ENCODE results near the gene SLAMF7. TPM values are rescaled to one million over a fixed set of nuclear protein-coding genes. Genes with fewer than 3 reads are reported as not detected.

The SLAMF7 gene
- total RNA-seq, 1 donor from 2014 or later: 9.2 TPM

DNA sequence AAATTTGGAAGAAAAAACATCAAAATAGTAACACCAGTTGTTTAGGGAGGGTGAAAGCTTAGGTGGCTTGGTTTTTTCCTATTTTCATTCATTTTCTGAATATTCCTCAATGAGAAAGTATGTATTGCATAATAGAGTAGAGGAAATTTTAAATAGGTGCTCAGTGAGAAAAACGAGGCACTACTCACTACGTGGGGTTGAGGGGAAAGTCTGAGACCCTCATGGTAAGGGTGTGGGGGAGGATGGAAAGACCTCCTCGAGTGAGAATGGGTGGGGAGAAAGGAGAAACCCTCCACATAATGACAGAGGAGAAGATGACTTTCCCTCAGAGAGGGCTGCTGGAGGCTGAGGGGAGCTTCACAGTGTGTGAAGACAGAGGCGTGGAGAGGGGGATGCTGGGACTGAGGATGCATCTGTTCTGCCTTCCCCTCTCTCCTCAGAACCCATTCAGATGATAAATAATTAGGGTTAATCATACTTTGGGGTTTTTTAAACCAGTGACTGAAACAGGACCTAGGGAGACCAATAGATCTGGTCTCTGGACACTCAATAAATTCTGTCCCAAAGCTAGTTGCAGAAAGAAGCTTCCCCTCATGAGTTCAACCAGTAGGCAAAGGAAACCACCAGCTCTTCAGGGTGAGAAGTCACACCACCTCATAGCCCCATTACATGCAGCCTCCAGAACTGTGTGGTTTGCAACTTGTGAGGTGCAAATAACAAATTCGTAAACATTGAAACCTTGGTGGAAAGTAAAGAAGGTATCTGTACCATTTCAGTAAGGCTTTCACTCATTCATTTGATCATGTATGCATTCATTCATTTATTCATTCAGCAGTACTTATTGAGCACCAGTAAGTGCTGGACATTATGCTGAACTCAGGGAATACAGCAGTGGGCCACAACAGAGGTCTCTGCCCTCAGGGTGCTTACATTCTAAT is 17.1 kb downstream of the SLAMF7 start:
- DNase-seq (no peak), ATAC-seq (peak; percentile 33)
- H3K27ac ChIP-seq: peak overlapping the region; percentile 24
- peaks cover 5% of the 10 kb centered on the region for H3K27me3 ChIP-seq
- TF ChIP-seq, protein P1, sequence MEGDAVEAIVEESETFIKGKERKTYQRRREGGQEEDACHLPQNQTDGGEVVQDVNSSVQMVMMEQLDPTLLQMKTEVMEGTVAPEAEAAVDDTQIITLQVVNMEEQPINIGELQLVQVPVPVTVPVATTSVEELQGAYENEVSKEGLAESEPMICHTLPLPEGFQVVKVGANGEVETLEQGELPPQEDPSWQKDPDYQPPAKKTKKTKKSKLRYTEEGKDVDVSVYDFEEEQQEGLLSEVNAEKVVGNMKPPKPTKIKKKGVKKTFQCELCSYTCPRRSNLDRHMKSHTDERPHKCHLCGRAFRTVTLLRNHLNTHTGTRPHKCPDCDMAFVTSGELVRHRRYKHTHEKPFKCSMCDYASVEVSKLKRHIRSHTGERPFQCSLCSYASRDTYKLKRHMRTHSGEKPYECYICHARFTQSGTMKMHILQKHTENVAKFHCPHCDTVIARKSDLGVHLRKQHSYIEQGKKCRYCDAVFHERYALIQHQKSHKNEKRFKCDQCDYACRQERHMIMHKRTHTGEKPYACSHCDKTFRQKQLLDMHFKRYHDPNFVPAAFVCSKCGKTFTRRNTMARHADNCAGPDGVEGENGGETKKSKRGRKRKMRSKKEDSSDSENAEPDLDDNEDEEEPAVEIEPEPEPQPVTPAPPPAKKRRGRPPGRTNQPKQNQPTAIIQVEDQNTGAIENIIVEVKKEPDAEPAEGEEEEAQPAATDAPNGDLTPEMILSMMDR (IDR thresholded peaks at IDR 0.05): no peak
- H3K9me3 ChIP-seq: no peaks in the 10 kb centered on the region
- H3K36me3 ChIP-seq: no peaks in the 10 kb centered on the region
- intact Hi-C loops (cut with DNase I): no loop called here
- no peak overlapping the region for H3K4me3 ChIP-seq
- H3K4me1 ChIP-seq: no peaks in the 10 kb centered on the region

DNA sequence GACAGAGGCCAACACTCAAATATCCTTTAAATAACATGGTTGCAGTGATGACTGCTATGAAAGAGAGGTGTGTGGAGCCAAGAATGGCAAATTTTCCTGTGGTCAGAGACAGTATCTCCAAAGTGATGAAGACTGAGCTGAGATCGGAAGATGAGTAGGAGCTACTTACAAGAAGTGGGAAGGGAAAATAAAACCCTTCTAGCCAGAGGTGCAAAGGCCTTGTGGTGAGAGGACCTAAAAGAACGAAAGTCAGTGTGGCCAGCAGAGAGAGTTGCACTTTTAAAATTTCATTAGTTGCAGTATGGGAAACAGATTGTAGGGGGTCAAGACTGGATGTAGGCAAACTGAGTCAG is 17.8 kb downstream of the SLAMF7 start:
- ATAC-seq: no peak
- TF ChIP-seq, protein P1 (IDR thresholded peaks at IDR 0.05): no peak
- Histone ChIP-seq H3K9me3 (no peaks in the 10 kb centered on the region), H3K27me3 (peaks cover 5% of the 10 kb centered on the region), H3K4me1 (no peaks in the 10 kb centered on the region), H3K4me3 (no peak overlapping the region), H3K27ac (no peak overlapping the region), H3K36me3 (no peaks in the 10 kb centered on the region)
- DNase-seq: no peak
- intact Hi-C loops (cut with DNase I): no loop called here

DNA sequence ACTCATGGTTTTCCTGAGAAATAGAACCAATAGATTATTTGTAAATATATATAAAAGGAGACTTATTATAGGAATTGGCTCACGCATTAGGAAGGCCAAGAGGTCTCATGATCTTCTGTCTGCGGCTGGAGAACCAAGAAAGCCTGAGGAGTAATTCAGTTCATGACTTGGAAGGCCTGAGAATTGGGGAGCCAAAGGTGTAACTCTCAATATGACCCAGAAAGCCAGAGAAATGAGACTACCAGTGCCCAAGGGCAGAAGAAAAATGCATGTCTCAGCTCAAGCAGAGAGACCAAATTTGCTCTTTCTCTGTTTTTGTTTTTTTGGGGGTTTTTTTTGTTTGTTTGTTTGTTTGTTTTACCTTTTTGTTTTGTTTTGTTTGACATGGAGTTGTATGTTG is 19.5 kb downstream of the SLAMF7 start:
- TF ChIP-seq, protein P1 (IDR thresholded peaks at IDR 0.05): no peak
- no peak overlapping the region for H3K27ac ChIP-seq
- no peaks in the 10 kb centered on the region for H3K9me3 ChIP-seq
- H3K4me3 ChIP-seq: no peak overlapping the region
- no peaks in the 10 kb centered on the region for H3K4me1 ChIP-seq
- intact Hi-C loops (cut with DNase I): no loop called here
- no peak for ATAC-seq
- DNase-seq: no peak
- H3K27me3 ChIP-seq: peaks cover 1% of the 10 kb centered on the region
- H3K36me3 ChIP-seq: no peaks in the 10 kb centered on the region

DNA sequence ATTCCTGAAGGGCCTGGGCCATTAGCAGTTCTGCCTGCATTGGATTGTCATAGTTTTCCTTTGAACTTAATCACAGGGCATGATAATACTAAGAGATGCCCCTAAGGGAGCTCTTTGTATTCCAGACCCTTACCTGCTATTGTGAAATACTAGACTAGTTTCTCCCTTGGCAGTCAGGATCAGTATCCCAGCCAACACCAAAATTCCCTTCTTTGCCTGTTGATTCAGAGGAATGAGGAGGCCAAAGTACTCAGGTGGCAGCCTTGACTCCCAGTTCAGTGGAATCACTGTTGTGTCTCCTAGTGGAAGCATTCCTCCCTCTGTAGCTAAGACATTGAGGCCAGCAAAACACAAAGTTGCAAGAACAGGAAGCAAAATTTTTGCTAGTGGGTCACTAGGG is 20.7 kb downstream of the SLAMF7 start:
- no peaks in the 10 kb centered on the region for H3K36me3 ChIP-seq
- intact Hi-C loops (cut with DNase I): no loop called here
- TF ChIP-seq, protein P1 (IDR thresholded peaks at IDR 0.05): no peak

DNA sequence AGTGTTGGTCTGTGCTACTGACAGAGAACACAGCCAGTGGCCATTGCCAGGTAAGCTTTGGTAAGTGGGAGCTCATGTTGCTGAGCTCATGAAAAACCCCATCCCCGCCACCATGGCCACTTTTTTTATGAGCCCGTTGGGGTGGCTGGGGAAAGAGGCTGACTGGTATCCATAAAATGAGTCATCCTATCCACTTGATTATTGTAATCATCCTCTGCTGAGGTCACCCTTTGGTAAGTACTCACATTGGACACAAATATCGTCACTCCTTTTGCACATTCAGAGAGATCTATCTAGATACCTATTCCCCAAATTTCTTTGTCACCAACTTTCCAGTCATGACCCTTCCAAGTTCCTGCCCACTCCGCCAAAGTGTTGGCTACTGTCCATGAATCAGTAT is 22.0 kb downstream of the SLAMF7 start:
- DNase-seq: no peak
- intact Hi-C loops (cut with DNase I): no loop called here
- TF ChIP-seq, protein P1 (IDR thresholded peaks at IDR 0.05): no peak

More for the DNA sequence above, 20.7 kb downstream of the SLAMF7 start:
- DNase-seq: no peak
- Histone ChIP-seq H3K27ac (no peak overlapping the region), H3K27me3 (no peaks in the 10 kb centered on the region), H3K4me3 (no peak overlapping the region), H3K4me1 (no peaks in the 10 kb centered on the region), H3K9me3 (no peaks in the 10 kb centered on the region)
- no peak for ATAC-seq

More for the DNA sequence above, 22.0 kb downstream of the SLAMF7 start:
- ATAC-seq: no peak
- no peaks in the 10 kb centered on the region for H3K9me3 ChIP-seq
- no peaks in the 10 kb centered on the region for H3K27me3 ChIP-seq
- H3K4me1 ChIP-seq: no peaks in the 10 kb centered on the region
- H3K36me3 ChIP-seq: no peaks in the 10 kb centered on the region
- H3K4me3 ChIP-seq: no peak overlapping the region
- H3K27ac ChIP-seq: no peak overlapping the region
